Measurements from ENCODE around the gene SLC17A9.

- no peak for TF ChIP-seq SP2 (IDR thresholded peaks at IDR 0.05; ENCODE audit: low read length)
- no peak for TF ChIP-seq EZH2 (IDR thresholded peaks at IDR 0.05; ENCODE audit: low read depth, low read length, severe bottlenecking)
- TF ChIP-seq BRCA1 (IDR thresholded peaks at IDR 0.05; ENCODE audit: low read depth, low read length): no peak
- no peak for TF ChIP-seq CTCF (IDR thresholded peaks at IDR 0.05; ENCODE audit: control extremely low read depth in 1 of 3, insufficient read depth in 1 of 3, low read depth in 1 of 3, low read length in 3 of 3)
- no peak for TF ChIP-seq NRF1 (IDR thresholded peaks at IDR 0.05; ENCODE audit: low read depth, low read length)
- TF ChIP-seq ZNF274 (IDR thresholded peaks at IDR 0.05; ENCODE audit: borderline replicate concordance, extremely low read depth, low read length): no peak
- TF ChIP-seq SIN3A (conservative IDR thresholded peaks at IDR 0.05 in 1 of 2, IDR thresholded peaks at IDR 0.05 in 1 of 2; ENCODE audit: low read depth in 1 of 2, low read length in 2 of 2): no peak
- no peak for TF ChIP-seq ATF2 (IDR thresholded peaks at IDR 0.05; ENCODE audit: low read length)
- no peak for TF ChIP-seq TAF1 (IDR thresholded peaks at IDR 0.05; ENCODE audit: low read depth, low read length)
These were observed 64.7 kb downstream of the SLC17A9 start for GRCh38 chr20:63017076-63017825.

All from H1 (cell line).